RWPE1 (cell line): ENCODE results near the gene PLA2G4B.

Experiments used
- CTCF ChIA-PET: fragments of 350-600 bp; sonication (Branson Sonifier 250); formaldehyde crosslinking; extraction: SDS; loops from one replicate; lab custom pipeline; 2021; lab: Yijun Ruan, JAX
- POLR2A ChIA-PET: fragments of 400-600 bp; formaldehyde crosslinking; extraction: SDS; loops from one replicate; lab custom pipeline; 2020; ENCODE audit warnings: antibody characterized with exemption; ENCODE audit not compliant: low non-redundant PET; lab: Yijun Ruan, JAX
- DNase-seq: peaks from one replicate; pipeline ENCODE4 v3.0.0; 2012; ENCODE audit warnings: low spot score
- H3K27ac ChIP-seq: fragments of 450-650 bp; 2 replicates; pipeline ENCODE4 v1.5.1; 2017
- CTCF ChIP-seq: fragments of 450-650 bp; conservative IDR thresholded peaks from 2 replicates; pipeline ENCODE4 v1.5.1; 2017; ENCODE audit warnings: low read depth, mild to moderate bottlenecking

PLA2G4B gene

GRCh38 chr15:41854443-41854842 is 15.8 kb downstream of the PLA2G4B start:
- no peak overlapping the region; the same call in 1 of the 2 replicates for H3K27ac ChIP-seq
- CTCF ChIA-PET: no interaction called here
- DNase-seq: no peak
- POLR2A ChIA-PET: interaction anchor here (0.5 kb wide), 1 partner anchor 17 kb away, joined by 4 read pairs; no protein-coding TSS in a partner anchor
- TF ChIP-seq CTCF: no peak

- POLR2A ChIA-PET: no interaction called here
- CTCF ChIA-PET: no interaction called here
- no peak overlapping the region; the same call in 1 of the 2 replicates for H3K27ac ChIP-seq
- DNase-seq: no peak
- no peak for TF ChIP-seq CTCF
Measured at GRCh38 chr15:41855261-41855961, 16.8 kb downstream of the PLA2G4B start.

GRCh38 chr15:41856262-41856661 is 17.6 kb downstream of the PLA2G4B start:
- DNase-seq: no peak
- no peak for TF ChIP-seq CTCF
- ChIA-PET POLR2A (no interaction called here), CTCF (no interaction called here)
- no peak overlapping the region for H3K27ac ChIP-seq

- DNase-seq: no peak
- CTCF ChIA-PET: no interaction called here
- POLR2A ChIA-PET: no interaction called here
- no peak overlapping the region for H3K27ac ChIP-seq
- TF ChIP-seq CTCF: no peak
Measured at GRCh38 chr15:41856716-41857115, 18.1 kb downstream of the PLA2G4B start.

- ChIA-PET POLR2A (no interaction called here), CTCF (no interaction called here)
- no peak overlapping the region; the same call in 1 of the 2 replicates for H3K27ac ChIP-seq
- DNase-seq: no peak
- TF ChIP-seq CTCF: no peak
Measured at GRCh38 chr15:41857316-41857715, 18.7 kb downstream of the PLA2G4B start.

- no peak for TF ChIP-seq CTCF
- H3K27ac ChIP-seq: no peak overlapping the region; the same call in 1 of the 2 replicates
- no peak for DNase-seq
- ChIA-PET CTCF (interaction anchor here (0.6 kb wide), 1 partner anchor 47 kb away, joined by 5 read pairs; no protein-coding TSS in a partner anchor), POLR2A (no interaction called here)
Measured at GRCh38 chr15:41858756-41859155, 20.1 kb downstream of the PLA2G4B start.
